Stimulated activated CD8-positive, alpha-beta memory T cell treated with anti-CD3 and anti-CD28 coated beads, Interleukin-15, amount 100 ng/mL, for 48 hours (primary cell): Measurements from ENCODE around the gene SPI1.
A peak's percentile ranks its signal among the peaks of the same experiment; 100 is the strongest.

ENCODE experiments used
- DNase-seq, 2 donors: peaks; one replicate each; pipeline ENCODE4 v3.0.0-alpha.2; 2020; ENCODE audit warnings: low read depth in 2 of 2

SPI1 gene

DNA sequence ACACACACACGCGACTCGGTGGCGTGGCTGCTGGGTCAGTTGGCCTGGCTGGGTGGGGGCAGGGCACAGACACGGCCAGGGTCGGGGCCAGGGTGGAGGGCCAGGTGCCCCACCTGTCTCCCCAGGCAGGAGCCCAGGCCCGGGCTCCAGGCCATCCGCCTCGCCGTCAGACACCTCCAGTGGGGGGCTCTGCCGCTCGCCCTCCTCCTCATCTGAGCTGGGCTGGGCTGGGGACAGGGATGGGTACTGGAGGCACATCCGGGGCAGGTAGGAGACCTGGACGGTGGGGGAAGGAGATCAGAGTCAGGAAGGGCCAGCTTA is 19.7 kb downstream of the SPI1 start:
- DNase-seq: no peak

DNA sequence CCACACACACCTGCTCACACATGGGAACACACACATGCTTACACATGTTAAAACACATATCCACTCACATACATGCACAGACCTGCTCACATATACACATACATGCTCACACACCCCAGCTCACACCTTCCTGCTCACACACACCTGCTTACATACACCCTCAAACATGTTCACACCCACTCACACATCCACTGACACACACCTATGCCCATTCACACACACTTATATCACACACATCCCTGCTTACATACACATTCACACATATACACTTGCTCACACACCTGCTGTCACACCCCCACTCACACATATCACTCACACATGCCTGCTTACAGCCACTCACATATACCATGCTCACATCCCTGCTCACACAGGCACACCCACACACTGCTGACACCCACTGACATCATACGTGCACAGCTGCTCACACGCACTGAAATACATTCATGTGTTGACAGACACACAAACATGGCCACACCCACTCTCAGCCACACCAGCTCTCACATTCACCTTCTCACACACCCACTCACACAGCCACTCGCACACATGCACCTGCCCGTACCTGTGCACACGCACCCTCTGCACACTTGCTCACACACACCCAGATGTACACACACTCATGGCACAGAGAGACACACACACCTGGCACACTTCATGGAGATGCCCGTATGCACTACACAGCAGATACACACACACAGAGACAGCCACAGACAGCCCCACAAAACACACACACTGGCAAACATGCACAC is 20.2 kb downstream of the SPI1 start:
- no peak for DNase-seq

GRCh38 chr11:47356998-47357329 is 21.4 kb downstream of the SPI1 start:
- no peak for DNase-seq

DNA sequence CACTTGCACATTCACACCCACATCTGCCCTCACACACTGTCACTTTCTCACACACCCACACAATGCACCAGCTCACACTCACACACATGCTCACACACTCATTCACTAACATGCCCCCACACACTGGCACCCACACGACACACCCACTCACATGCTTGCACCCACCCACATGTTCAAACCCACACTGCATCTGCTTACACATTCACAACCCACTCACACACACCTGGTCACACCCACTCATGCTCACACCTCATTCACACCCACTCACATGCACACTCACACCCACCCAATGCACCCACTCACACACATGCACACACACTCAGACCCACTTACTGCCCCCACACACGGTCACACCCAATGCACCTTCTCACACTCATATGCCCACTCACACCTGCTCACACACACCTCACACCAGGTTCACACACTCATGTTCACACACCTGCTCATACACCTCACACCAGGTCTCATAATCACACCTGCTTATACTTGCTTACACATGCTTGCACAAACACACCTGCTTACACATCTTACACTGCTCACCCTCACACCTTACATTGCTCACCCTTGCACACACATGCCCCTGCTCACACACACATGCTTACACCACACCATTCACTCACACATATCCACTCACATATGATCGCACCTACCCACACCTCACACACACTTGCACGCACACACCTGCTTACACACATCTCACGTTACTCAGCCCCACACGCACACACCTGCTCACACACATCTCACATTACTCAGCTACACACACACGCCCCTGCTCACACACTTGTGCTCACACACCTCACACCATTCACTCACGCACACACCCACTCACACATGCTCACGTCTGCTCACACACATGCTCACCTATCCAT is 22.0 kb downstream of the SPI1 start:
- DNase-seq: no peak

- peak; percentile 28 to 54 for DNase-seq
Measured at GRCh38 chr11:47355283-47356128, 22.8 kb downstream of the SPI1 start.

- DNase-seq: no peak
Measured at GRCh38 chr11:47354913-47355282, 23.4 kb downstream of the SPI1 start.

GRCh38 chr11:47353978-47354774 is 24.2 kb downstream of the SPI1 start:
- DNase-seq: no peak

DNA sequence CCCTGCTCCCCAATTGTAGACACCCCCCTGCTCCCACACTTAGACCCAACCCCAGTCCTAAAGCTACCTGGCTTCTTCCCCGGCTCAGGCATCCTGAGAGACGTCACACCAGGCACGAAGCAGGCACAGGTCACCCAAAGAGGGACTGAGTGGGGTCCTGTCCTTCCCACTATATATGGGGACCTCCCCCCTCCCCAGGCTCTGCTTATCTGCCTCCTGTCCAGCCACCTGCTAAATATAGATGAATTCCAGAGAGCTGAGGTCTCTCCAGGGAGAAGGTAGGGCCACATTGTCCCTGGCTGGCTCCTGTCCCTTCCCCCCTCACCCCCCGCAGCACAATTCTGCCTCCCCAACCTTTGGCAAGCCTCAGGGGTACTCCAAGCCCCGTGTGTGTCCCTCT is 25.8 kb downstream of the SPI1 start, which contains the start of gene MYBPC3:
Gene MYBPC3, minus strand, starts transcription at position 147 of the 400 bp plus-strand sequence. Its CDS starts 55 bp downstream, at position 92.
- no peak for DNase-seq

GRCh38 chr11:47351156-47352126 is 26.9 kb downstream of the SPI1 start:
- no peak for DNase-seq

DNA sequence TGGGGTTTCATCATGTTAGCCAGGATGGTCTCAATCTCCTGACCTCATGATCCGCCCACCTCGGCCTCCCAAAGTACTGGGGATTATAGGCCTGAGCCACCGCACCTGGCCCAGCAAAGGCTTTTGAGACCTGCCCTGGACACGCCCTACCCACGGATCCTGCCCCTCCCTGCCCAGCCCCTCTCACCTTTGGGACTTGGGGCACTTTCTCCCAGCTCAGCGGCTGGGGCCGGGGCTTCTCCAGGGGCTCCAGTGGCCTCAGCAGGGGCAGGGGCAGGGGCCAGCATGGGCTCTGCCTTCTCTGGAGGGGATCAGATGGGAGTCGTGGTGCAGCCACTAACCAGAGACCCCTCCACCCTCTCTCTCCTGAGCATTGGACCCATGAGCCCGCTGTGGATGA is 28.0 kb downstream of the SPI1 start:
- no peak for DNase-seq

DNA sequence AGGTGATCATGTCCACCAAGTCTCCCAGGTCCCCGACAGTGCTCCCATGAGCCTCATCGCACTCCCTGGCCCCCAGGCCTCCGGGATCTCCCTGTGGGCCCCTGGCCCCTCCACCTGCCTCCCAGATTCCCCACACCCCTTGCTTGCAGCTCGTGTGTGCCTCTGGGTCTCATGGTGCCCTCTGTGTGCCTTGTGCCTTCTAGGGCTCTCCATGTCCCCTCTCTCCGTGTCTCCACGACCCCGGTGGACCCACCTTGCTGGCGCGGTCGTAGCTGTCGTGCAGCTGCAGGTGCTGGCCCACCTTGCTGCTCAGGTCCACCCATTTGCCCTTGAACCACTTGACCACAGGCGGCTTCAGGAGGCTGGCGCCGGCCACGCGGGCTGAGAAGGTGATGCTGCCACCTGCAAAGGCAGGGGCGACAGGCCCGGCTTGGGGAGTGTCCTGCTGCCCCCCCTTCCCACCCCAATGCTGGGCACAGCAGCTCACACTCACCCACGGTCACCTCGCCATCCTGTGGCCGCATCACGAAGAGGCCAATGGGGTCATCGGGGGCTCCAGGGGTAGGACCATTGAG is 28.7 kb downstream of the SPI1 start:
- no peak for DNase-seq

DNA sequence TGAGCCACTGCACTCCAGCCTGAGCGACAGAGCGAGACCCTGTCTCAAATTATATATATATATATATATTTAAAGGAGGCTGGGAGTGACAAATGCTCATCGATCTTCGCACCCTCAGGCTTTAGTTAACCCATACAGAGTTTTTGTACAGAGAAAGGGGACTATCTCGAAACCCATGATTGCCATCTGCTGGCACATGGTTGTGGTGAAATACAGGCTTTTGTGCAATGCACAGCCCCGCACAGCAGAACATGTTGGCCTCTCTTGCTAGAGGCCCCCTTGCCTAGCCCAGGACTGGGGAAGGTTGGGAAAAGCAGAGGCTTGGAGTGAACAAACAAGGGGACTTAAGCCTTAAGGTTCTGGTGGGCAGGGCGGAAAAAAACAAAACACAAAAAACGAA is 29.5 kb downstream of the SPI1 start:
- no peak for DNase-seq

- no peak for DNase-seq
Measured at GRCh38 chr11:47348131-47348802, 30.1 kb downstream of the SPI1 start.

DNA sequence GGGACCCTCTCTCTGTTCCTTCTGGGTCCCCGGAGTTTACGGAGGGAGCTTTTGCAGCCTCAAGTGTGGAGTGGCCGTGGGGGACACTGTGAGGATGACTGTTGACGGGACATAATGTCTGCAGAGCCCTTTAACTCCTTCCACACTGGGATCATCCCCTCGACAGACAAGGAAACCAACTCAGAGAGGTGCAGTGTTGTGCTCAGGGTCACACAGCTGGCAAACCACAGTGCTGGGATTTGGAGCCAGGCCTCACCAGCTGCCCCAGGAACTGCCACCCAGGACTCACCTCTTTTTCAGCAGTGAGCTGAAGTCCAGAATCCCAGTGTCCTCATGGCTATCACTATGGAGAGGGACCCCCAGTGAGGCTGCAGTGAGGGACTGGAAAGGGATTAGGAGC is 31.2 kb downstream of the SPI1 start:
- no peak for DNase-seq

GRCh38 chr11:47345890-47346563 is 32.3 kb downstream of the SPI1 start:
- no peak for DNase-seq

DNA sequence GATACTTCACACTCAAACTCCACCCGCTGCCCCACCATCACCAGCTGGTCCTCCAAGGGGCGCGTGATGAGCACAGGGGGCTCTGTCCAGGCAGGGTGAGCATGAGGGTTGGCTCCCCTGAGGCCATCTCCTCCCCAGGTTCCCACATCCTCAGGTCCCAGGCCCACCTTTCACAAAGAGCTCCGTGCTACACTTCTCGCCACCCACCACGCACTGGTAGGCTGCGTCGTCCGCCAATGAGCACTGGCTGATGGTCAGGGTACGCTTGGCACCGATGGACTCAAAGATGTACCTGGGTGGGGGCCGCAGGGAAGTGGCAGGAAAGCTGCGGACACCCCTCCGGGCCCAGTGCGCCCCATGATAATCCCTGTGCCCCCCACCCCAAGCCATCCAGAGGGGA is 35.5 kb downstream of the SPI1 start:
- no peak for DNase-seq

- DNase-seq: no peak
Measured at GRCh38 chr11:47342036-47342803, 36.1 kb downstream of the SPI1 start.
